ENCODE data around the gene ADRB2. TPM values are rescaled to one million over a fixed set of nuclear protein-coding genes. Genes with fewer than 3 reads are reported as not detected.

ADRB2 gene
- total RNA-seq, 1 donor from 2014 or later = 0.36 TPM

GRCh38 chr5:148829248-148829594, 2.8 kb downstream of the ADRB2 start:
- H3K27me3 Mint-ChIP-seq (ENCODE audit: unreplicated experiment) = no peaks in the 10 kb centered on the region

GRCh38 chr5:148829734-148830133, 3.3 kb downstream of the ADRB2 start:
- H3K4me1 Mint-ChIP-seq (ENCODE audit: unreplicated experiment) = peaks cover 4% of the 10 kb centered on the region
- no peak overlapping the region for H3K4me3 Mint-ChIP-seq (ENCODE audit: unreplicated experiment)
- H3K27ac Mint-ChIP-seq (ENCODE audit: unreplicated experiment) = no peak overlapping the region
- H3K9me3 Mint-ChIP-seq (ENCODE audit: unreplicated experiment) = no peaks in the 10 kb centered on the region
- no peak for TF ChIP-seq CTCF (IDR thresholded peaks at IDR 0.05; ENCODE audit: unreplicated experiment)
- H3K27me3 Mint-ChIP-seq (ENCODE audit: unreplicated experiment) = no peaks in the 10 kb centered on the region
- DNase-seq (ENCODE audit: low spot score) = no peak
- no peaks in the 10 kb centered on the region for H3K36me3 Mint-ChIP-seq (ENCODE audit: low read depth, unreplicated experiment)

More at GRCh38 chr5:148829248-148829594, 2.8 kb downstream of the ADRB2 start:
- TF ChIP-seq CTCF (IDR thresholded peaks at IDR 0.05; ENCODE audit: unreplicated experiment) = no peak
- Mint-ChIP-seq H3K4me3 (ENCODE audit: unreplicated experiment) (no peak overlapping the region), H3K9me3 (ENCODE audit: unreplicated experiment) (no peaks in the 10 kb centered on the region), H3K4me1 (ENCODE audit: unreplicated experiment) (peaks cover 4% of the 10 kb centered on the region), H3K27ac (ENCODE audit: unreplicated experiment) (no peak overlapping the region), H3K36me3 (ENCODE audit: low read depth, unreplicated experiment) (no peaks in the 10 kb centered on the region)
- no peak for DNase-seq (ENCODE audit: low spot score)

DNA sequence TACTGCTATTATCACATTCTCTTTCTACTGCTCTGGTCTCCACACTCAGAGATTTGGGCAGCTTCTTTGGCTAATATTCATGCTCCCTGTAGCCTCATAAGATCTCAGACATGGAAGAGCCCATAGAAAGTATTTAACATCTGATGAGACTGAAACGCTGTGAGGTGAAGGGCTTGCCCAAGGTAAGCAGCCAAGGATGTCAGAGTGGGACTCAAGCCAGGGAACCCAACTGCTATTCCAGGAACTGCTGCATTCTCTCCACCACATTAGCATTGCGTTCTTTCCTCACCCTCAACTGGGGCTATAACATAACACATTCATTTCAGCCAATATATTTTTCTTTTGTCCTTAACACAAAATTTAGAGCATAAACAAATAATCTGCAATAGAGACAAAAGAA, 3.8 kb downstream of the ADRB2 start:
- Mint-ChIP-seq H3K4me3 (ENCODE audit: unreplicated experiment) (no peak overlapping the region), H3K4me1 (ENCODE audit: unreplicated experiment) (peaks cover 4% of the 10 kb centered on the region), H3K27ac (ENCODE audit: unreplicated experiment) (no peak overlapping the region), H3K9me3 (ENCODE audit: unreplicated experiment) (no peaks in the 10 kb centered on the region), H3K36me3 (ENCODE audit: low read depth, unreplicated experiment) (no peaks in the 10 kb centered on the region), H3K27me3 (ENCODE audit: unreplicated experiment) (no peaks in the 10 kb centered on the region)
- TF ChIP-seq CTCF (IDR thresholded peaks at IDR 0.05; ENCODE audit: unreplicated experiment) = no peak
- no peak for DNase-seq (ENCODE audit: low spot score)

- Mint-ChIP-seq H3K4me1 (ENCODE audit: unreplicated experiment) (peaks cover 4% of the 10 kb centered on the region), H3K4me3 (ENCODE audit: unreplicated experiment) (no peak overlapping the region), H3K27ac (ENCODE audit: unreplicated experiment) (no peak overlapping the region), H3K36me3 (ENCODE audit: low read depth, unreplicated experiment) (no peaks in the 10 kb centered on the region), H3K27me3 (ENCODE audit: unreplicated experiment) (no peaks in the 10 kb centered on the region), H3K9me3 (ENCODE audit: unreplicated experiment) (no peaks in the 10 kb centered on the region)
- TF ChIP-seq CTCF (IDR thresholded peaks at IDR 0.05; ENCODE audit: unreplicated experiment) = no peak
- DNase-seq (ENCODE audit: low spot score) = no peak
These were observed 5.5 kb downstream of the ADRB2 start for GRCh38 chr5:148831590-148832565.

DNA sequence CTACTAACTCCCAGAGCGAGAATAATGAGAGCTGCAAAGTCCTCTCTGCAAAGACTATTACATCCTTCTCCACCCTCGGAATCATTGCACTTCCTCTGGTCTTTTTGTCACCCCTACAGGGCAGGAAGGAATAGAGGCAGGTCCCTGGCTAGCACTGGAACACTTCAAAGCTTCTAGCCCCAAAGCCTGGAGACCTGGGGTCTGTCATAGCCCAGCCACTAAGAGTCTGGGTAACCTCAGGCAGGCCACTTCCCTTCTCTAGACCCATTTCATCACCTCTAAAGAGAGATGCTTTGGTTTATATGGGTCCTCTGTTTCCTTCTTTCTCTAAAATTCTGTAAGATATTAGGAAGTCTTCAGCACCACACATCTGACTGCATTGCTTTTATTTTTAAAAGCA, 6.7 kb downstream of the ADRB2 start:
- TF ChIP-seq CTCF (IDR thresholded peaks at IDR 0.05; ENCODE audit: unreplicated experiment) = no peak
- Mint-ChIP-seq H3K27ac (ENCODE audit: unreplicated experiment) (no peak overlapping the region), H3K36me3 (ENCODE audit: low read depth, unreplicated experiment) (no peaks in the 10 kb centered on the region), H3K4me1 (ENCODE audit: unreplicated experiment) (peaks cover 4% of the 10 kb centered on the region), H3K9me3 (ENCODE audit: unreplicated experiment) (no peaks in the 10 kb centered on the region), H3K4me3 (ENCODE audit: unreplicated experiment) (no peak overlapping the region), H3K27me3 (ENCODE audit: unreplicated experiment) (peaks cover 1% of the 10 kb centered on the region)
- DNase-seq (ENCODE audit: low spot score) = no peak
